NOMO-1 (cell line): Measurements from ENCODE around the gene DEFB125.
"Not testable (repeated sequence)": the region's sequence is repeated elsewhere in the genome, so short reads cannot be mapped to it uniquely, and the experiment has no call there.

ENCODE experiments used
- DNase-seq, 2 experiments: peaks; one replicate each; lab custom pipeline; 2025; ENCODE audit not compliant: unreplicated experiment in 2 of 2; lab: John Stamatoyannopoulos, UW

The DEFB125 gene, protein sequence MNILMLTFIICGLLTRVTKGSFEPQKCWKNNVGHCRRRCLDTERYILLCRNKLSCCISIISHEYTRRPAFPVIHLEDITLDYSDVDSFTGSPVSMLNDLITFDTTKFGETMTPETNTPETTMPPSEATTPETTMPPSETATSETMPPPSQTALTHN

DNA sequence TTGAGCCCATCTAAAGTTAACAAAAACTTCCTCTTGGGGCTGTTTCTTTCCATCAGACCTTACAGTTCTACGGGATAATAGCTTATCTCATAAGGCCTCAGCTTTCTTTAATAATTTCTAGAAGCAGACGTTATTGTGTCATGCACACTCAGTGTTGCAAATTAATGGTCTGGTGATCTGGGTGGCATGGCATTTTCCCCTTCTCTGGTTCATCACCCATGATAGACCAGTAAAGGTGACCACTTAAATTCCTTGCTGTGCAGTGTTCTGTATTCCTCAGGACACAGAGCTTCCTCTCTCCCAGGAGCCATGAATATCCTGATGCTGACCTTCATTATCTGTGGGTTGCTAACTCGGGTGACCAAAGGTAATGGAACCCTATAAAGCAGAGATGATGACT, at the start of gene DEFB125:
TSS of gene DEFB125 (plus strand) at position 272 of the 400 bp plus-strand sequence. CDS start at position 310, 38 bp downstream.
- no peak for DNase-seq

GRCh38 chr20:60035-60918, 27.2 kb upstream of the DEFB125 start:
- DNase-seq: no peak

DNA sequence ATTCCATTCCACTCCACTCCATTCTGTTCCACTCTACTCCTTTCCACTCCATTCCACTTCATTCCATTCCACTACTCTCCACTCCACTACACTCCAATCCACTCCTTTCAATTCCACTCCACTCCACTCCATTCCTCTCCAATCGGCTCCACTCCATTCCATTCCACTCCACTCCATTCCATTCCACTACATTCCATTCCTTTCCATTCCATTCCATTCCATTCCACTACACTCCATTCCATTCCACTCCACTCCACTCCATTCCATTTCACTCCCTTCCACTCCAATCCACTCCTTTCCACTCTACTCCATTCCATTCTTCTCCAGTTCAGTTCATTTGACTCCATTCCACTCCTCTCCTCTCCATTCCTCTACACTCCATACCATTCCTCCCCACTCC, 26.2 kb upstream of the DEFB125 start:
- DNase-seq: no peak

GRCh38 chr20:61757-62156, 25.7 kb upstream of the DEFB125 start:
- DNase-seq: no peak

DNA sequence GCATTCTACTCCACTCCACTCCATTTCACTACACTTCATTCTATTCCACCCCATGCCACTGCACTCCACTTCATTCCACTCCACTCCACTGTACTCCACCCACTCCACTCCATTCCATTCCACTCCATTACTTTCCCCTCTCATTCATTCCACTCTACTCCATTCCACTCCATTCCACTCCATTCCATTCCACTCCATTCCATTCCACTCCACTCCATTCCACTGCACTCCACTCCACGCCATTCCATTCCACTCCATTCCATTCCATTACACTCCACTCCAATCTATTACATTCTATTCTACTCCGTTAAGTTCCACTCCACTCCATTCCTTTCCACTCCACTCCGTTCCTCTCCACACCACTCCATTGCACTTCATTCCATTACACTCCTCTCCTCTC, 25.0 kb upstream of the DEFB125 start:
- no peak for DNase-seq

- DNase-seq: no peak
Observed at GRCh38 chr20:64026-64603, 23.4 kb upstream of the DEFB125 start.

DNA sequence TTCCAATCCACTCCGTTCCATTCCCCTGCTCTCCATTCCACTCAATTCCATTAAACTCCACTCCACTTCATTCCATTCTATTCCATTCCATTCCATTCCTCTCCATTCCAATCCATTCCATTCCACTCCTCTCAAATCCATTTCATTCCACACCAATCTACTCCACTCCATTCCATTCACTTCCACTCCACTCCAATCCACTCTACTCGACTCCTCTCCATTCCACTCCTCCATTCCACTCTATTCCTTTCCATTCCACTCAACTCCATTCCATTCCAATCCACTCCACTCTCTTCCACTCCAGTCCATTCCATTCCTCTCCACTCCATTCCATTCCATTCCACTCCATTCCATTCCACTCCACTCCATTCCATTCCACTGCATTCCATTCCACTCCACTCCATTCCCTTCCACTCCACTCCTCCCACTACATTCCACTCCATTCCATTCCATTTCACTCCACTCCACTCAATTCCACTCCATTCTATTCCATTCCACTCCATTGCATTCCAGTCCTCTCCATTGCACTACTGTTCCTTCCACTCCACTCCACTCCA, 22.6 kb upstream of the DEFB125 start:
- no peak for DNase-seq

- DNase-seq: no peak
Observed at GRCh38 chr20:77231-77630, 10.2 kb upstream of the DEFB125 start.

GRCh38 chr20:78338-78737, 9.1 kb upstream of the DEFB125 start:
- DNase-seq: no peak

DNA sequence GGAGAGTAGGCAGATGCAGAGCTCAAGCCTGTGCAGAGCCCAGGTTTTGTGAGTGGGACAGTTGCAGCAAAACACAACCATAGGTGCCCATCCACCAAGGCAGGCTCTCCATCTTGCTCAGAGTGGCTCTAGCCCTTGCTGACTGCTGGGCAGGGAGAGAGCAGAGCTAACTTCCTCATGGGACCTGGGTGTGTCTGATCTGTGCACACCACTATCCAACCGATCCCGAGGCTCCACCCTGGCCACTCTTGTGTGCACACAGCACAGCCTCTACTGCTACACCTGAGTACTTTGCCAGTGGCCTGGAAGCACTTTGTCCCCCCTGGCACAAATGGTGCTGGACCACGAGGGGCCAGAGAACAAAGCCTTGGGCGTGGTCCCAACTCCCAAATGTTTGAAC, 7.9 kb upstream of the DEFB125 start:
- DNase-seq: no peak

GRCh38 chr20:90651-91050, 3.2 kb downstream of the DEFB125 start:
- no peak for DNase-seq

DNA sequence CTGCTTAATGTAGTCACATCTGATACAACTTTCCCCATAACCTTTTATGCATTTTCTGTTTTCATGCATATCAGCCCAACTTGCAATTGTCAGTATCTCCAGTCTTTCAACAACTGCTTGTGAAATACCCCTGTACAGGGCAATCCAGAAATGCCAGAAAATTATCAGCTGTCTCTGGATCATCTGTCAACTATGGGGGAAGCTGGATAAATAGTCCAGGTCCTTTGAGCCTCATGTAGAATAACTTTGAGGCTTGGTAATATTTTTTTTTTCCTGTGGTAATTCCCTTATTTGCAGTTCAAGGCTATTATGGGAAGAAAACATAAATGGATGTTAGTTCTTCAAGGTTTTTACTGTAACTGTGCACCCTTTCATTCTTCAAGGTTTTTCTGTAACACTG, 6.2 kb downstream of the DEFB125 start:
- DNase-seq: no peak

DNA sequence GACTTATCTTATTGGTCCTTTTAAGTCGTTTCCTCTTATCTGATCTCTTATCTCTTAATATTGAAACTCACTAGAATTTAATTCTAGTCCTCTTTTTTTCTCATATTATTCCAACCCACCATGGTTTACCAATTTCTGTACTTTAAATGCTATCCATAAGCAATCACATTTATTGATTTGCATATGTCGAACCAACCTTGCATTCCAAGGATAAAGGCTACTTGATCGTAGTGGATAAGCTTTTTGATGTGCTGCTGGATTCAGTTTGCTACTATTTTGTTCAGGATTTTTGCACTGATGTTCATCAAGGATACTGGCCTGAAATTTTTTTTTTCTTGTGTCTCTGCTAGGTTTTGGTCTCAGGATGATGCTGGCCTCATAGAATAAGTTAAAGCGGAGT, 7.7 kb downstream of the DEFB125 start:
- DNase-seq: no peak

DNA sequence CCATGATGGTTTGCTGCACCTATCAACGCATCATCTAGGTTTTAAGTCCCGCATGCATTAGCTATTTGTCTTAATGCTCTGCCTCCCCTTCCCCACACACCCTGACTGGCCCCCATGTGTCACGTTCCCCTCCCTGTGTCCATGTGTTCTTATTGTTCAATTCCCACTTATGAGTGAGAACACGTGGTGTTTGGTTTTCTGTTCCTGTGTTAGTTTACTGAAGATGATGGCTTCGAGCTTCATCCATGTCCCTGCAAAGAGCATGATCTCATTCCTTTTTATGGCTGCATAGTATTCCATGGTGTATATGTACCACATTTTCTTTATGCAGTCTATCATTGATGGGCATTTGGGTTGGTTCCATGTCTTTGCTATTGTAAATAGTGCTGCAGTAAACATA, 10.2 kb downstream of the DEFB125 start:
- DNase-seq: not testable (repeated sequence)

GRCh38 chr20:101975-102374, 14.5 kb downstream of the DEFB125 start:
- DNase-seq: no peak

- no peak for DNase-seq
Observed at GRCh38 chr20:103456-103855, 16.0 kb downstream of the DEFB125 start.

DNA sequence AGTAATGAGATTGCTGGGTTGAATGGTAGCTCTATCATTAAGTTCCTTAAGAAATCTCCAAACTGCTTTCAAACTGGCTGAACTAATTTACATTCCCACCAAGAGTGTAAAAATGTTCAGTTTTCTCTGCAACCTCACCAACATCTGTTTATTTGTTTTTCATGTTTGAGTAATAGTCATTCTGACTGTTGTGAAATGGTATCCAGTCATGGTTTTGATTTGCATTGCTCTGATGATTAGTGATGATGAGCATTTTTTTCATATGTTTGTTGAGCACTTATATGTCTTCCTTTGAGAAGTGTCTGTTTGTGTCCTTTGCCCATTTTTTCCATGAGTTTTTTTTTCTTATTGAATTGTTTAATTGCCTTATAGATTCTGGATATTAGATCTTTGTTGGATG, 24.9 kb downstream of the DEFB125 start:
- DNase-seq: no peak

GRCh38 chr20:117518-117917, 30.0 kb downstream of the DEFB125 start:
- DNase-seq: no peak

GRCh38 chr20:129786-130323, 42.4 kb downstream of the DEFB125 start:
- not testable (repeated sequence) for DNase-seq

GRCh38 chr20:137668-138490, 50.4 kb downstream of the DEFB125 start:
- no peak for DNase-seq

DNA sequence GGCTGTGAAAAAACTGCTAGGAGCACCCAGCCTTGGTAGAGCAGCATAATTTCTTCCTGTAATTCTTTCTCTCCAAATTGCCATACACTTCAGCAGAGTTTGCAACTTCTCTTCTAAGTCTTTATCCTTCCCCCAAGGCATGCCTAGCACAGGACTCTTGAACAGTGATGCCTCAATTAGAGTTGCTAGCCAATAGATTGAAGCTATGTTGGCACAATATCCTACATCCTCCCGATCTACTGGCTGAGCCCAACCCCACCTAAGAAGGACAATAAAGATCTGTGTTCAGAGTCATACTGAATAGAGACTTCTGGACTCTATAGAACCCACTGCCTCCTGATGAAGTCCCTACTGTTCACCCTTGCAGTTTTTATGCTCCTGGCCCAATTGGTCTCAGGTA, 54.8 kb downstream of the DEFB125 start, which contains the start of gene DEFB126:
TSS of gene DEFB126 (plus strand) at position 301 of the 400 bp plus-strand sequence. CDS start at position 340, 39 bp downstream.
- DNase-seq: no peak
